Fibroblast of skin of back (primary cell): ENCODE results near the gene STX18.

Experiments used
- DNase-seq: peaks from one replicate; pipeline ENCODE4 v3.0.0-alpha.2; 2013

STX18 gene

DNA sequence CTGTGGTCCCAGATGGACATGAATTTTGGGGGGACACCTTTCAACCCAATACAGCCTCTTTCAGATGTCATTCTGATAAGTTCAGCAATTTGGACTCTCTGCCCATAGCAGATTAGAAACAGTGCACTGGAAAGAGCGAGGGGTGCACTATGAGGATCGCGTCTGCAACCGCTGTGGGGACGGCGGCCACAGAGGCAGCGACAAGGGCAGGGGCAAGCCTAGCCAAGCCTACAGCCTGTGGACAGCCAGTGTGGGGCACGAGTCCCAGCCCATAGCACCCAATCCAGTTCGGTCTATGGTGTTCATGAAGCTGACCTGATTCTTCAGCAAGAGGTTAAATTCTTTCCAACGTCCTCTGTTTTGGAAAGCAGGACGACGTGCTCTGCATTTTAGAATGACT, 164.7 kb downstream of the STX18 start:
- no peak for DNase-seq

DNA sequence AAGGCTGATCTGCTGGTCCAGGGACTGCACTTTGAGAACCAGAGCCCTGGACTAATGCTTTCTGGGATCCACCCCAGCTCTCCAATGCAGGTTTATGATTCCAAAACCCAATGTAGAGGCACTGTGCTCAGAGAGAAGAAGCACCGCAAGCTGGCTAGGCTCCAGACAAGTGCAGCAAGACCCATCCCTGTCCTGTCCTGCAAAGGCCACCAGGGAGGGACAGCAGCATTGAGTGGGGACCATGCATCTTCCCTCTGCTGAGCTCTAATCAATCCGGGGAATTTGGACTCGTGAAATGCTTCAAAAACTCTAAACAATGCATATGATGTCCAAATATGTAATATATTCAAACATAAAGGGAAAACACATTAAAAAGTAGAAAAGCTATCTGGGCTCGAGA, 165.8 kb downstream of the STX18 start:
- DNase-seq = no peak

DNA sequence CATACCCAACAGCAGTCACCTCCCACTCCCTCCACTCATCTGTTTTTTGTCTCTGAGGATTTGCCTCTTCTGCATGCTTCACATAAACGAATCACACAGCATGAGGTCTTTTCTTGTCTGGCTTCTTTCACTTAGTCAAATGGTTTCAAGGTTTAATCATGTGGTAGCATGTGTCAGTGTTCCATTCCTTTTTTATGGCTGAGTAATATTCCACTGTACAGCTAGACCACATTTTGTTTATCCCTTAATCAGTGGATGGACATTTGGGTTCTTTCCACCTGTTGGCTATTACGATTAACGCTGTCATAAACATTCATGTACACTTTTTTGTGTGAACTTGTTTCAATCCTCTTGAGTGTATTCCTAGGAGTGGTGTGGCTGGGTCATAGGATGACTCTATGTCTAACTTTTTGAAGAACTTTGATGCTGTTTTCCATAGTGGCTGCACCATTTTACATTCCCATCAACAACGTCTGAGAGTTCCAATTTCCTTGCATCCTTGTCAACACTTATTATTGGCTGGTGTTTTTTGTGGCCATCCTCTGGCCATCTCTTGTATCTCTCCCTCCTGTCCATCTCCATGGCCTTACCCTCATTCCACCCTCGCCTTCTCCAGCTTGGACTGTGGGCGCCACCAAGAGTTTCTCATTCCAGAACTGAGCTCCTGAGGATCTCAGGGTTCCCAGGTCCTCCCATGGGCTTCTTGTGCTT, 167.3 kb downstream of the STX18 start:
- no peak for DNase-seq
